GM19023 (cell line): ENCODE results near the gene RSPH3.

Experiments
- ATAC-seq: cut with Tn5 transposase; IDR thresholded peaks from one replicate; pipeline ENCODE4 v1.9.1; 2021; ENCODE audit warnings: mild to moderate bottlenecking, moderate library complexity; ENCODE audit not compliant: unreplicated experiment

Gene RSPH3

GRCh38 chr6:158938811-158939254 lies 61.2 kb downstream of the RSPH3 start:
- ATAC-seq = no peak

DNA sequence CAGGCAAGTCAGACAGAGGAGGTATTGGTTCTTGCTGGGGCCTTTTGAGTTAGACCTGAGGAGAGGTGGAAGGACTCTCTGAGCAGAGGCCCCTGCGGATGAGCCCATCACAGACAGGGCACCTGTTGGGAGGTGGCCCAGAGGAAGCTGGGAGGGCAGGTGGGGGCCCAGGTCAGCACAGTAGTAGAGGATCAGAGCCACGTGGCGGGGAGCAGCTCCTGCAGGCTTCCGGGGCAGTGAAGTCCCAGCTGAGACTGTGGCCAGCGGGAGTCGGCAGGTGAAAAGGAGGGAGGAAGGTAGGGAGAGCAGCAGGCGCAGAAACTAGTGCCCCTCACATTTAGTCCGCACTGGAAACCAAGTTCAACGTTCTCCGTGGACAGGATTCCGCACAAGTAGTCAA lies 61.8 kb downstream of the RSPH3 start:
- ATAC-seq = no peak

- ATAC-seq = no peak
Observed at GRCh38 chr6:158934157-158934556, 65.8 kb downstream of the RSPH3 start.

DNA sequence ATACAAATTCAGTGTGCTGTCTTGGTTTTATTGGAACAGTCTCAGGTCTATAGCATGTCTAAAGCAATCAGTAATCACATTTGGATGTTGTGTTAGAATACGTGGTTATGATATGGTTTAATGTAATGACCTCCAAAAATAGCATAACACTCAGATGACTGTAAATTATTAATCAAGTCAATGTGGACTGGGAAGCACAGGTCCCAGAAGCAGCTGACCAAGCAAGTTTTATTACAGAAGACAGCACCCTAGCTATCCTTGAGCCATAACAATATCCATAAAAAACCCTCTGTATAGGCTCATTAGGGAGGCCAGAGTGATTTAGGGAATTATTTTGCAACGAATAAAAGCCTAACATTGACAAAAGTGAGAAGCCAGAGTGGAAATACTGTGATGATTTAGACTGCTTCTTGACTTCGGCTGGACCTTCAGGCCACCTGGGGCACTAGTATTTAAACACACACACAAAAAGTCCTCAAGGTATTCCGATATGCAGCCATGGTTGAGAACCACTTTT lies 66.9 kb downstream of the RSPH3 start:
- ATAC-seq = no peak

- ATAC-seq = no peak
Observed at GRCh38 chr6:158928068-158928467, 71.9 kb downstream of the RSPH3 start.

GRCh38 chr6:158926414-158926813 lies 73.6 kb downstream of the RSPH3 start:
- ATAC-seq = no peak

GRCh38 chr6:158924499-158925455 lies 75.2 kb downstream of the RSPH3 start:
- ATAC-seq = no peak

DNA sequence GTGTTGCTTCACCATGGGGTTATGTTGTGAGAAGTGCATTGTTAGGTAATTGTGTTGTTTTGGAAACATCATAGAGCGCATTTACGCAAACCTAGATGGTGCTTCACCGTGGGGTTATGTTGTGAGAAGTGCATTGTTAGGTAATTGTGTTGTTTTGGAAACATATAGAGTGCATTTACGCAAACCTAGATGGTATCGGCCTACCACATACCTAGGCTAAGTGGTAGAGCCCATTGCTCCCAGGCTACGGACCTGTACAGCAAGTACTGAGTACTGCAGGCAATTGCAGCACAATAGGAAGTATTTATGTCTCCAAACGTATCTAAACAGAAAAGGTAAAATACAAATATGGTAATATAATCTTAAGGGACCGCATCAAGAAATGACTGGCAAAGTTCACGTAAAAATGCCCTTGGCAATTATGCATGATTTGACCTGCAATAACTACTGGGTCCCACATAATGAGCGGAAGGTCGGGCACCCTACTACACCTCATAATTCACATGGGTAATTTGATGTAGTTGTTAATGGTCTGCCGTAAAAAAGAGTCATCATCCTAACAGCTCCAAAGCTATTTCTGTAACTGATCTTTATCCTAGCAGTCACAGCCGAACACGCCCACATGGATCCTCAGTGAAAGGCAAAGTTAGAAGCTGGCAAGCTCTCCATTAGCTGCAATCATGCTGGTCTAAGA lies 76.0 kb downstream of the RSPH3 start:
- no peak for ATAC-seq
